ENCODE measurements around the gene GPR52.
"Not testable (repeated sequence)": the region's sequence is repeated elsewhere in the genome, so short reads cannot be mapped to it uniquely, and the experiment has no call there.

GPR52 gene, protein sequence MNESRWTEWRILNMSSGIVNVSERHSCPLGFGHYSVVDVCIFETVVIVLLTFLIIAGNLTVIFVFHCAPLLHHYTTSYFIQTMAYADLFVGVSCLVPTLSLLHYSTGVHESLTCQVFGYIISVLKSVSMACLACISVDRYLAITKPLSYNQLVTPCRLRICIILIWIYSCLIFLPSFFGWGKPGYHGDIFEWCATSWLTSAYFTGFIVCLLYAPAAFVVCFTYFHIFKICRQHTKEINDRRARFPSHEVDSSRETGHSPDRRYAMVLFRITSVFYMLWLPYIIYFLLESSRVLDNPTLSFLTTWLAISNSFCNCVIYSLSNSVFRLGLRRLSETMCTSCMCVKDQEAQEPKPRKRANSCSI

DNA sequence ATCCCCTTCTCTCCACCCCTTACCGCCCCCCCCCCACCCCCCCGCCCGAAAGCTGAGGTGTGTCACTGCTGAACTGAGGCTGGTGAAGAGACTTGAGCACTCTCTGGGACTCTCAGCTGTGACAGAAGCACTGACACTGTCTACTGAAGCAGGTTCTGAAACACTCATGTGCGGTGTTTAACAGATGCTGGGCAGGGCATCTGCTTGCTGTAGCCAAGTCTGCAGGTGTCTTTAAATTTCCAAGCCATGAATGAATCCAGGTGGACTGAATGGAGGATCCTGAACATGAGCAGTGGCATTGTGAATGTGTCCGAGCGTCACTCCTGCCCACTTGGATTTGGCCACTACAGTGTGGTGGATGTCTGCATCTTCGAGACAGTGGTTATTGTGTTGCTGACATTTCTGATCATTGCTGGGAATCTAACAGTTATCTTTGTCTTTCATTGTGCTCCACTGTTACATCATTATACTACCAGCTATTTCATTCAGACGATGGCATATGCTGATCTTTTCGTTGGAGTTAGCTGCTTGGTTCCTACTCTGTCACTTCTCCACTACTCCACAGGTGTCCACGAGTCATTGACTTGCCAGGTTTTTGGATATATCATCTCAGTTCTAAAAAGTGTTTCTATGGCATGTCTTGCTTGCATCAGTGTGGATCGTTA, at the start of gene GPR52:
TSS of gene GPR52 (plus strand) at position 99 of the 665 bp plus-strand sequence. CDS start at position 247, 148 bp downstream.
- DNase-seq: no peak

DNA sequence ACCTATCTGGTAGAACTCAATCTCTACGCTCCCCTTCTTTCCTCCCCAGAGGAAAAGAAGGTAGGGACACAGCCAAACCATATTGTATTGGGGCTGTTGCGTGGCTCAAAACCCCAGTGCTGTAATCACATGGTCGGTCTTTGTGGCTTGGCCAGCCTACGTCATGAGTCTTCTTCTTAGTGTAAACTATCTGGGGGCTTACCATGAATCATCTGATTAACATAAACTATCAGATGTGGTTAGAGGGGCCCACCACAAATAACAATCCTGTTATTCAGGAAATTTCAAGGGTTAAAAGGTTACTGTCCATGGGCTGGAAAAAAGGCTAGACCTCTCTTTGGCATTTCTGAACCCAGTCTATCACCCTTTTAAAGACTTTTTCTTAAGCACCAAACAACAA, 49.5 kb upstream of the GPR52 start:
- DNase-seq: no peak

DNA sequence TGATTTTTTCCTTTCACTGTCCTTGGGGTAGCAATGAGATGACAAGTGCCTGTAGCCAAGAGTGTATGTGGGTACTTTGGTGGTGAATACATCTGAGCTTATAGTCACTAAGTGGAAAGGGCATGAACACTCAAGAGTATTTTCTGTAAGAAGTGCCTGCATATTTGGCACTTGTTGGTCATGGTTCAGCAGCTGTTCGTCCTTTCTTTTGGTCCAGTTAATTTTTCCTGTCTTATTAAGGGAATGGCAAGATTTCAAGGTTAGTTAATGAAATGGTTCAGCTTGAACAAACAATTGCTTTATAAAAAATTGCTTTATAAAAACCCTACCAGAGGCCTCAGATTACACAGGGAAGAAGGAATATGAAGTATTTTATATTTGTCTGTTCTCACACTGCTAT, 48.6 kb upstream of the GPR52 start:
- no peak for DNase-seq

DNA sequence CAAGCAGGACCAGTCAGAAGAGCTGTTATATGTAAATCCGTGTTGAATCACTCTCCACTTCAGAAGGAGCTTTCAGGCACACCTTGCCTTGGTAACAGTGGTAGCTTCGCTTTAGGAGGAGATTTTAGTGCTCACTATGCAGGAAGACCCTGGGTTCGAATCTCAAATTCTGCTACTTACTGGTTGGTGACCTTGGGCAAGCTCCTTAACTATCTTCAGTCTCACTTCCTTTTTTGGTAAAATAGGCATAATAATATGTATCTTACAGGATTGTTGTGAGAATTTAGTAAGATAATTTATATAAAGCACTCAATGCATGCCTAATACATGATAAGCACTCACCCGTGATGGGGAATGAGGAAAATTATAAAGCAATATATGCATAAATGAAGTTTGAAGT, 46.7 kb upstream of the GPR52 start:
- DNase-seq: no peak

DNA sequence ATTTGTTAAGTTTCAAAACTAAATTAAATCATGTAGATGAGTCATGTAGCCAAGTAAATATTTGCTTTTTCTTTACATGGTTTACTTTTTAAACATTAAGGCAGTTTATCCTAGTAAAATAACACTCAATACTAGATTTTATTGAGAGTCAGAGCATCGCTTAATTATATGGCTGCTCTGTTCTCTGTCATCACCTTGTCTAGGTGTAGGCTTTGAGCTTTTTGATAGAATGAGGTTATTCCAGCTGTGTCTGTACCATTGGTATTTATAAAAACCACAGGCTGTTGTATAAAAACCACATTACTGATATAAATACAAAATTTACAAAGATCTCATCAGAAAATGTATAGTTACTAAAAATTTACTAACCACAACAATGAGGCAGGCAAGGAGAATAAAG, 42.5 kb upstream of the GPR52 start:
- DNase-seq: no peak

DNA sequence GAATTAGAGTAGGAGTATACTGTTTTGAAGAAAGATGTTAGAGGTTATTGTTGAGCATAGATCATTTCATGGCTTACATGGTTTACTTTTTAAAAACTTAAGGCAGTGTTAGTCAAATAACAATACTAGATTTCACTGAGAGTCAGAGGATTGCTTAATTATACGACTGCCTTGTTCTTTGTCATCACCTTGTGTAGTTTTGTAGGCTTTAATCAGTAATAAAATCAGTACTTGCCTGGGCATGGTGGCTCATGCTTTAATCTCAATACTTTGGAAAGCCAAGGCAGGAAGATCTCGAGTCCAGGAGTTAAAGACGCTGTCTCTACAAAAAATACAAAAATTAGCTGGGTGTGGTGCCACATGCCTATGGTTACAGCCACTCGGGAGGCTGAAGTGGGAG, 41.3 kb upstream of the GPR52 start:
- DNase-seq: no peak

DNA sequence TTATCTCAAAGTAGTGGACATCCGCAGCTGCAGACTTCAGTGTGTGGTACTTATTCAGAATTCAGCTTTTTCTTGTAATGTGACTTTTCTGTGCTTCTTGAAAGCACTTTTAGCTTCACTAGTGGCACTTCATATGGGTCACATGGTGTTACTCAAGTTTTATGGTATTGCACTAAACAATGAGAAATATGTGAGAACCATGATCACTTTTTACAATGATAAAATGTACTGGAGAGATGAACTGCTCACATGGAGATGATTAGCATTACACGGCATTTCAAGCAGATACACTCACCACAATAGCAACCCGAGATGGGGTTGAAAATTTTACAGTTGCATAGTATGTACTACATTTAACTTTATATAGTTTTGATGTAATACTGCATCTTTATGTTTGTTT, 40.1 kb upstream of the GPR52 start:
- DNase-seq: no peak

DNA sequence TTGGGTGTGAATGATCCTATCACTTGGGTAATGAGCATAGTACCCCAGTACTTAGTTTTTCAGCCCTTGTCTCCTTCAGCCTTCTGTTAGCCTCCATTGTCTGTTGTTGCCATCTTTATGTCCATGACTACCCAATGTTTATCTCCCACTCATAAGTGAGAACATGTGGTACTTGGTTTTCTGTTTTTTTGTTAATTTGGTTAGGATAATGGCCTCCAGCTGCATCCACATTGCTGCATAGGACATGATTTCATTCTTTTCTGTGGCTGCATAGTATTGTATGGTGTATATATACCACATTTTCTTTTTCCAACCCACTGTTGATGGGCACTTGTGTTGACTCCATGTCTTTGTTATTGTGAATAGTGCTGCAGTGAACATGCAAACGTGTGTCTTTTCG, 39.6 kb upstream of the GPR52 start:
- no peak for DNase-seq

DNA sequence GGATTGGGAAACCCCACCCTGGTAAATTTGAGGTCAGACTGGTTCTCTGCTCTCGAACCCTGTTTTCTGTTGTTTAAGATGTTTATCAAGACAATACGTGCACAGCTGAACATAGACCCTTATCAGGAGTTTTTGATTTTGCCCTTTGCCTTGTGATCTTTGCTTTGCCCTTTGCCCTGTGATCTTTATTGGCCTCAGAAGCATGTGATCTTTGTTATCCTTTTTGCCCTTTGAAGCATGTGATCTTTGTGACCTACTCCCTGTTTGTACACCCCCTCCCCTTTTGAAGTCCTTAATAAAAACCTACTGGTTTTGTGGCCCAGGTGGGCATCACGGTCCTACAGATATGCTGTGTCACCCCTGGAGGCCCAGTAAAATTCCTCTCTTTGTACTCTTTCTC, 38.0 kb upstream of the GPR52 start:
- not testable (repeated sequence) for DNase-seq

DNA sequence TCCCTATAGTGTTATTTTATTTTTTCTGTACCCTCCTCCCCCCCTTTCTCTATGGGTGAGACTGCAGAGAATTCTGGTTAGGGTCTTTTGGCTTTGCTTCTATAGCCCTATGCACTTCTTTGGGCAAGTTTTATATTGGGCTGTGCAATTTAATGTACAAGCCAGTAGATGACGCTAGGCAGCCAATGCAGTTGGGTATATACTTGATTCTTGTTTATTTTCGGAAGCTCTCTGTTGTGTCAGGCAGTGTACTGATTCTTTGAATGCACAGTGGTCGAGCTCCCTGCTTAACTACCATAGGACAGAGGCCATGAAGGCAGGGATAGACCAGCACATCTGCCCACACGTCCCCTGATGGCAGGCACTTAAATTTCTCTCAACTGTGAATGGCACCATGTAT, 34.1 kb upstream of the GPR52 start:
- no peak for DNase-seq

DNA sequence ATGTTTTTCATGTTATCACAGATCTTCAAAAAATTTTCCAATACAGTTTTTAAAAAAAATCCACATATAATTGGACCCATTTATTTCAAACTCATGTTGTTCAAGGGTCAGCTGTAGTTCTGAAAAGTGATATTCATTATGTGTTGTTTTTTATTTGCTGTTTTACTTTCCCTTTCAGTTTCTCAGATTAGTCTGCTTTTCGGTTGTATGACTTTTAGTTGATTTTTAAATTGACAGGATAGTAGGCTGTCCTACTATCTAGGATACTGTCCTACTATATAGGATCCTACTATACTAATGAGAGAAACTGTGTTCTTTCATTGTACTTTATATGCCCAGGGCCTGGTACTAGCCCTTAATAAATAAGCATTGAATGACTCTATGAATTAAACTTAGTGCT, 33.6 kb upstream of the GPR52 start:
- no peak for DNase-seq

DNA sequence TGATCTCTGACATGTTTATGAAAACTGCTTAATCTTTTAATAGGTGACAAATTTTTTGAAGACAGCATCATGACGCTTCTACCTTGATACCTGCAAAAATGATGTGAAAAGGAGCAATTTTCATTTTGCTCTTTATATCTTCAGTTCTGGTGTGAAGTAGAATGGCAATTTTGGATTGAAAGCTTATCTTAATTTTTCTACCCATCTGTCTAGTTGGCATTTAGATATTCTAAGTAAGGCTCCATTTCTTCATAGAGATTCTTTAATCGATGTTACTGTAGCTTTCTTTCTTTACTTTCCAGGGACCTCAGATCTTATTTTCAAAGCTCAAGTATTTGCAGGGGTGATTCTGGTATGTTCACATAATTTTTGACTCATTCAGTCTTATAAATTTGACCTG, 32.3 kb upstream of the GPR52 start:
- no peak for DNase-seq

DNA sequence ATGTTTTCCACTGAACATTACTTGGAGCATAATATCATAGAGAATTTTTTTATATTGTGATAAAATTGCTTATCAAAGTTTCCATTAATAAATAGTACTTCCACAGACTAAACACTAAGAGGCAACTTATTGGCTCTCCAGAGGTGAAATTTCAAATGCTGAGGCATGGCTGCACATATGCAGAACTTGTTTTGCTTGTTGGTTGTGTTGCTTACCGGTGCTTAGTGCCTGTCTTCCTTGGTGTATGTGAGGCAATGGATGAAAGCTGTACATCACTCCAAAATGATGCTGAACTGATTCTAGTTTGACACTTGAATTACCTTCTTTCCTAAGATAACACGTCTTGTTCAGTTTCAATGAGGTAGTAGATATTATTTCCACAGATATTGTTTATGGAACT, 29.8 kb upstream of the GPR52 start:
- no peak for DNase-seq

DNA sequence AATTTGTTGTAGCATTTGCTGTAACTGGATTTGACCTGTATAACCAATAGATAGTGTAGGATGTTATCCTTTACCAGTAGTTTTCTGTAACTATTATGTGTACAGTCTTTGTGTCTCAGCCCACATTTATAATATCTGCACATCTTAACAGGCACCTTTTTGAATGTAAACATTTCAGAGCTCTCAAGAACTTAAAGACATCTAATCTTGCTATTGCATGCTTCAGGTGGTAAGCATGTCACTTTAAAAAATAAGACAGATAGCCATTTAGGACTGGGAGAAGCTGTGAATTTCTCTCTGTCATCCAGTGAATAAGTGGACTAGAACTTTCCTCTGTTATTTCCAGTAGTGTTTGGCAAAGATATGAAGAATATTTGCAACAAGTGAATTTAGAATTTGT, 22.6 kb upstream of the GPR52 start:
- no peak for DNase-seq

DNA sequence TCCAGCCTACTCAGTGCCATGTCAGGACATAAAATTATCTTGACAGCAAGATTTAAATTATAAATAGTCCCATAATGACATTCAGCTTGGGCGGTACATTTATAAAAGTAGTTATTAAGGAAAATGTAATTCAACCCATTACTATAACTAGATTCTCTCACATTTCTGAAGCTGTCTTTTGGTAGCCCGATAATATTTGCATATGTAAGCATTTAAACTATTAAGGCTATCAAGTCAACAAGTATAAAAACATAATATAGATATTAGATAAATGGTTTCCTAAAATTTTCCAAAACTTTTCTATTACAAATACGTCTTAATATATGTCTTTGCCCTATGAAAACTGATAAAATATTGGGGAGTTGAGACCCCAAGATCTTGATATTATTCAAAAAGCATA, 21.6 kb upstream of the GPR52 start:
- no peak for DNase-seq

DNA sequence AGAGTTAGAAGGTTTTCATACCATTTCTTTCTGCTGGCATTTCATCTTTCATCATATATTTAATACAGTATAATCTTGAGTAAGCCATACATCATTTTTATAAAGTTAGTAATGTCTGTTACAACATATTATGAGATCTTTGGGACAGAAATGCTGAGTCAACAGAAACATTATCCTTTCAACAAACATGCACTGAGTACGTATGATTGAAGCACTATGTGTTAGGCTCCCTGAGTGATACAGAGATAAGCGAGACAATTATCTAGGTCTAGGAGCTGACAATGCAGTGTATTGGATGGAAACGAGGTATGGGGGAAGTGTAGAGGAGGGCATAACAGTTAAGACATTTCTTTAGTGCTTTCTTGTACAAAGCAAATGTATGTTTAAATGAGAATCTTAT, 19.7 kb upstream of the GPR52 start:
- no peak for DNase-seq

DNA sequence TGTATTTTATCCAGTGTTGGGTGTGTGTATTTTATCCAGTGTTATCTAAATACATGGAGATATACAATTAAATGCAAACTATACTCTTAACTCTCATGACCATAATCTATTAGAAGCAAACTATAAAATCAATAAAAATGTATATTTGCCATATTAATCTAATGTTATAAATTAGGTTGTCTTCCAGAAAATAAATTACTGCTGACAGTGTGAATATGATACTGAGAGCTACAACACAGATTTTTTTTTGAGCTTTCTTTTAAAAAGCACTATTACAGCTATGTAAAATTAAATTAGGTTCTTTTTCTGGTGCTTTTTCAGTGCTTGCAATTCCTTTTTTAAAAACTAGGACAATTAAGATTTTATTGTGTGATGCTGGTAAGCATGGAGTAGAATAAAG, 19.0 kb upstream of the GPR52 start:
- DNase-seq: no peak

DNA sequence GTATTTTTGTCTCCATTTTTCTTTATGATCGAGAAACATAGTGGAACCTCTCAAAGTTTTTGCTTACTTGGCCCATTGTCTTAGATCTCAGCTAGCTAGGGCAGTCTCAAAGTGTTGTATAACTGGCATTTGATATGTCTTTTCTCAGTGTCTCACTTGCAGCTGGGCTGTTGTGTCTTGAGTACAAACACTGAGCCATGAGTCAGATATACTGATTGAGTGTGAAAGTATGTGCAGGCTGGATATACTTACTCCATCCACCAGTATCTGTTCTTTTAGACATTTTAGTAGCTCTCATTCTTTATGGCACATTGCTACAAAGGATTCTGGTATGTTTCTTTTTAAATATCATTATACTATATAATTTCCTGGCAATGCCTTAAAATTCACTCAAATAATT, 14.3 kb upstream of the GPR52 start:
- DNase-seq: no peak

DNA sequence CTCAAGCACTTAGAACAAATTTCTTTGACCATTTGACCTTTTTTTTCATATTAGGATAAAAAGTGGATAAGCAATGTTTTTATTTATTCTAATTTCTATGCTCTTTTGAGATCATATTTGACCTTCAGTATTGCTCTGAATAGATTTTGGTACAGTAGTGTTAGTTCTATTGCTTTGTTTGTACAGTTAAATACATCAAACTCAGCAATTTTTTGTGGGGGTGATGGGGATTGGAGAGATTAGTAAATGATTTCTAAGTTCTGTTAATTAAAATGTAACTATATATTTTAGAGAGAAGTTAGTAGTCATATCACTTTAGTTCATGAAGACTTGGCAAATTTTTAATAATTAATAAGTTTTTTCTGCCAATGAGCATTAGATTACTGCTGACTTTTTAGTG, 2.4 kb upstream of the GPR52 start:
- DNase-seq: no peak

DNA sequence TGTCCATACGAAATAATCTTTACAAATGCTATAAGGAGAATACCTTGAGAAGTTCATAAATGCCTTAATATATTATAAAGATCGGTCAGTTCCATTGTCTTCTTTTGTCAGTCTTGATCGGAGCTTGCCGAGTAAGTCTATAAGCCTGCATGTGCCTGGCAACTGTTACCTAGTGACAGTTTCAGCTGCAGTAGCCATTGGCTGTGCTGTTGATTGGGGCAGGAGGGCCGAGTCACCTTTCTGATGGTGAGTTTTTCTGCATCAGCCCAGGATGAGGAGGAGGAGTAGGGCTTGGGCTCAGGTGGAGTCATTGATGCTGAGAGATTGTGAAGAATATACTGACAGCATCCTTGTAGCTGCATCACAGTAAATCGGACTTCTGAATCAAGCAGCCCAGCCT, 1.9 kb upstream of the GPR52 start:
- DNase-seq: no peak

DNA sequence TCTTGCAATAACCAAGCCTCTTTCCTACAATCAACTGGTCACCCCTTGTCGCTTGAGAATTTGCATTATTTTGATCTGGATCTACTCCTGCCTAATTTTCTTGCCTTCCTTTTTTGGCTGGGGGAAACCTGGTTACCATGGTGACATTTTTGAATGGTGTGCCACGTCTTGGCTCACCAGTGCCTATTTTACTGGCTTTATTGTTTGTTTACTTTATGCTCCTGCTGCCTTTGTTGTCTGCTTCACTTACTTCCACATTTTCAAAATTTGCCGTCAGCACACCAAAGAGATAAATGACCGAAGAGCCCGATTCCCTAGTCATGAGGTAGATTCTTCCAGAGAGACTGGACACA, 743 bp downstream of the GPR52 start:
- DNase-seq: no peak

DNA sequence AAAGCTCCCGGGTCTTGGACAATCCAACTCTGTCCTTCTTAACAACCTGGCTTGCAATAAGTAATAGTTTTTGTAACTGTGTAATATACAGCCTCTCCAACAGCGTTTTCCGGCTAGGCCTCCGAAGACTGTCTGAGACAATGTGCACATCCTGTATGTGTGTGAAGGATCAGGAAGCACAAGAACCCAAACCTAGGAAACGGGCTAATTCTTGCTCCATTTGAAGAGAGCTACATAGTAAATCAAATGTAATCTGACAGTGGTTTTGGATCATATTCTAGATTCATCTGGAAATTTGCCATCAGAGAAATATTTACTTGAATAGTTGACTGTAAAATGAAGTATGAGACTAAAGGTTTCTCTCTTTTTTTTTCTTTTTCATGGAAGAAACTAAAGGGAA, 1.2 kb downstream of the GPR52 start:
- DNase-seq: no peak

DNA sequence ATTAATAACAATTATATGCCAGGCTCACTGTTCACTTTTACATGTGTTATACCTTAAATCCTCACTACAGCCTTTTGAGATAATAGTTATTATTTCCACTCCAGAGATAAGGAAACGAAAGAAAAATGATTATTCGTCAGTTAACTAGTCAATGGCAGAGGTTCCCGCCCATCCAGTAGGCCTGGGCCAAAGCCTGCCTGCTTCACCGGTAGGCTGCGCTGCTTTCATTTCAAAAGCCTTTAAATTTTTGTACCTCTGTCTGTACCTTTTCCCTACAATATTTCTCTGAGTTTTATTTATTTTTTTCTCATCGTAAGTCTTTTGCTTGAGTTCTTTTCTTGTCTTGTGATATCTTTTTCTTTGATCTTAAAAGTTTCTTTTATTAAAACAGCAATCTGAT, 3.6 kb downstream of the GPR52 start:
- DNase-seq: no peak

DNA sequence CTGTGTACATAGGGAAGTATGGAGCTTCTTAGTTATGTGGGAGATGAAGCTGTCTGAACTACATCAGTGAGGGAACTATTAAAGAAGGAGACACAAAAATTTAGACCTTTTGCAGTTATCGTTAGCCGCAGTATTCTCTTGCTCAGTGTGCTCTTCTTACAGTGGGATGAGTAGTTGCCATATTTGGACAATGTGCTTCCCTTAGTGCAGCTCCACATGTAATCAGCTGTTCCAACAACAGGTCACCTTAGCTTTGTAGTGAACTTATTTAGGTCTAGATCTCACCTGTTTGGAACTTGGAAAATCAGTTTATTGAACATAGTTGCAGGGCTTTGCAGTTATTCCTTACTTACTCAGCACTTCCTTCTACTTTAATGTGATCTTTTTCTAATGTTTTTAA, 18.1 kb downstream of the GPR52 start:
- DNase-seq: no peak

DNA sequence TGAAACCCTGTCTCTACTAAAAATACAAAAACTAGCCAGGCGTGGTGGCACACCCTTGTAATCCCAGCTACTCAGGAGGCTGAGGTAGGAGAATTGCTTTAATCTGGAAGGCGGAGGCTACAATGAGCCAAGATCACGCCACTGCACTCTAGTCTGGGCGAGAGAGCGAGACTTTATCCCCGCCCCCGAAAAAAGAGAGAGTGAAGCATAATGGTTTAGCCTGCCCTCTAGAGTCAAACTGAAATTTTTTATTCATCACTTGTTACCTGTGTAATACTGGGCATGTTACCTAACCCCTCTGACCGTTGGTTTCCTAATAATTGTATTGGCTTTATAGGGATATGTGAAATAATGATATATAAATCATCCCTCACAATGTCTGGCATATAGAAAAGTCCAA, 18.8 kb downstream of the GPR52 start:
- DNase-seq: no peak

Data from activated CD4-positive, CD25-positive, alpha-beta regulatory T cell treated with anti-CD3 and anti-CD28 coated beads, Interleukin-2, amount 50 U/mL, for 72 hours (primary cell).